ENCODE measurements around the gene CDH3. TPM values are rescaled to one million over a fixed set of nuclear protein-coding genes. Genes with fewer than 3 reads are reported as not detected.
A peak's percentile ranks its signal among the peaks of the same experiment; 100 is the strongest.

CDH3 gene
- total and polyA plus RNA-seq, 2 of the 13 experiments (the other 11 are each of a cell fraction or from before 2014, with no cell fraction given): 0.11 TPM; not detected in 1

DNA sequence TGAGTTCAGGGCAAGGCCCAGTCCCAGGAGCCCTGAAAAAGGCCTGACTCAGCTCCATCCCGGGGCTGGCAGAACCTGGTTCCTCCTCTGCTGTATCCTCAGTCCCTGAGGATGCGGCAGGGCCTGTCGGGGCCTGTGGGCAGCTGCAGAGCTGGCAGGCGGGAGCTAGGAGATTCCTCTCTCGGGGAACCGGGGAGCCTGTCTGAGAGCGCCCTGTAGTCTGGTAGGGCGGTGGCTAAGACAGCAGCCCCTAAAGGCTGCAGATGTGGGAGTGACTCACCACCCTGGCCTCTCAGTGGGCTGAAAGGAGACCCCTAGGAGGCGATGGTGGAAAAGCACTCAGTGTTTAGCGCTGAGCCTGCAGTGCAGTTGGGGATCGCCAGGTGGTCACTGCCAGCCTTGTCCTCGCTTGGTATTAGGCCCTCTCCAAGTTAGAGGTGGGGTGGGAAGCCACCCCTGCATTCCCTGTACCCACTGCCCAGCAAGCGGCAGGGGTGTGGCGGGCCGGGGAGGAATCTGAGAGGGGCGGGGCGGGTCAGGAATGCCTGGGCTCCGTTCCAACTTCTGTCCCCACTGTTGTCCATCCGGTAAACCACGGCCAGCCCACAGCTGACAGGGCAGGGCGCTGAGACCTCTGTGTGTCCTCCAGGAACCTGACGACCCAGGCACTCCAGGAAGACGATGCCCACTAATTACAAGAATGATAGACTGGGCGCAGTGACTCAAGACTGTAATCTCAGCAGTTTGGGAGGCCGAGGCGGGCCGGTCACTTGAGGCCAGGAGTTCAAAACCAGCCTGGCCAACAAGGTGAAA is 62.4 kb downstream of the CDH3 start (continued):
- TF ChIP-seq NCOA2 (CRISPR knock-in tag; IDR thresholded peaks at IDR 0.05) (no peak; the same call in 1 of the 2 replicates), ZNF570 (CRISPR knock-in tag; IDR thresholded peaks at IDR 0.05; ENCODE audit: borderline replicate concordance) (no peak), HDAC6 (IDR thresholded peaks at IDR 0.05; ENCODE audit: low read depth, low read length) (no peak), SAFB2 (CRISPR knock-in tag; IDR thresholded peaks at IDR 0.05; ENCODE audit: borderline replicate concordance, low read depth) (no peak), MAZ (IDR thresholded peaks at IDR 0.05; ENCODE audit: borderline replicate concordance, low read depth, low read length) (peak; percentile 78; the same call in 1 of the 2 replicates), MAZ (CRISPR knock-in tag; IDR thresholded peaks at IDR 0.05; ENCODE audit: low read depth) (no peak), ZNF629 (CRISPR knock-in tag; conservative IDR thresholded peaks at IDR 0.05) (peak; percentile 54; the same call in 1 of the 2 replicates), BORCS8-MEF2B (CRISPR knock-in tag; IDR thresholded peaks at IDR 0.05) (0 out of 2 replicates have a peak, but pooled peaks have one; percentile 30), ZNF101 (CRISPR knock-in tag; IDR thresholded peaks at IDR 0.05; ENCODE audit: borderline replicate concordance, low read depth) (no peak), MYNN (CRISPR knock-in tag; IDR thresholded peaks at IDR 0.05; ENCODE audit: low read depth) (no peak), GABPB1 (CRISPR knock-in tag; IDR thresholded peaks at IDR 0.05) (peak; percentile 63), ZNF331 (CRISPR knock-in tag; IDR thresholded peaks at IDR 0.05) (0 out of 2 replicates have a peak, but pooled peaks have one; percentile 44), ZNF468 (CRISPR knock-in tag; IDR thresholded peaks at IDR 0.05) (no peak), MAFK (conservative IDR thresholded peaks at IDR 0.05 in 1 of 2, IDR thresholded peaks at IDR 0.05 in 1 of 2; ENCODE audit: low read length in 2 of 2) (peak in 1 of 2 experiments; percentile 58), NCOA5 (CRISPR knock-in tag; IDR thresholded peaks at IDR 0.05) (no peak), PLRG1 (conservative IDR thresholded peaks at IDR 0.05) (no peak), CBFB (CRISPR knock-in tag; IDR thresholded peaks at IDR 0.05) (0 out of 2 replicates have a peak, but pooled peaks have one; percentile 18), ZNF282 (IDR thresholded peaks at IDR 0.05; ENCODE audit: partially characterized antibody) (no peak), ZNF264 (CRISPR knock-in tag; IDR thresholded peaks at IDR 0.05) (no peak), ZFP90 (CRISPR knock-in tag; IDR thresholded peaks at IDR 0.05; ENCODE audit: borderline replicate concordance) (no peak), ZNF121 (CRISPR knock-in tag; IDR thresholded peaks at IDR 0.05) (peak; percentile 57; the same call in 1 of the 2 replicates), ZNF792 (CRISPR knock-in tag; IDR thresholded peaks at IDR 0.05) (0 out of 2 replicates have a peak, but pooled peaks have one; percentile 24)
- TF ChIP-seq, protein P1, sequence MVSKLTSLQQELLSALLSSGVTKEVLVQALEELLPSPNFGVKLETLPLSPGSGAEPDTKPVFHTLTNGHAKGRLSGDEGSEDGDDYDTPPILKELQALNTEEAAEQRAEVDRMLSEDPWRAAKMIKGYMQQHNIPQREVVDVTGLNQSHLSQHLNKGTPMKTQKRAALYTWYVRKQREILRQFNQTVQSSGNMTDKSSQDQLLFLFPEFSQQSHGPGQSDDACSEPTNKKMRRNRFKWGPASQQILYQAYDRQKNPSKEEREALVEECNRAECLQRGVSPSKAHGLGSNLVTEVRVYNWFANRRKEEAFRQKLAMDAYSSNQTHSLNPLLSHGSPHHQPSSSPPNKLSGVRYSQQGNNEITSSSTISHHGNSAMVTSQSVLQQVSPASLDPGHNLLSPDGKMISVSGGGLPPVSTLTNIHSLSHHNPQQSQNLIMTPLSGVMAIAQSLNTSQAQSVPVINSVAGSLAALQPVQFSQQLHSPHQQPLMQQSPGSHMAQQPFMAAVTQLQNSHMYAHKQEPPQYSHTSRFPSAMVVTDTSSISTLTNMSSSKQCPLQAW (CRISPR knock-in tag; IDR thresholded peaks at IDR 0.05): peak; percentile 56
- TF ChIP-seq, protein P2, sequence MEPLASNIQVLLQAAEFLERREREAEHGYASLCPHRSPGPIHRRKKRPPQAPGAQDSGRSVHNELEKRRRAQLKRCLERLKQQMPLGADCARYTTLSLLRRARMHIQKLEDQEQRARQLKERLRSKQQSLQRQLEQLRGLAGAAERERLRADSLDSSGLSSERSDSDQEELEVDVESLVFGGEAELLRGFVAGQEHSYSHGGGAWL (CRISPR knock-in tag; IDR thresholded peaks at IDR 0.05): no peak
- TF ChIP-seq, protein P3, sequence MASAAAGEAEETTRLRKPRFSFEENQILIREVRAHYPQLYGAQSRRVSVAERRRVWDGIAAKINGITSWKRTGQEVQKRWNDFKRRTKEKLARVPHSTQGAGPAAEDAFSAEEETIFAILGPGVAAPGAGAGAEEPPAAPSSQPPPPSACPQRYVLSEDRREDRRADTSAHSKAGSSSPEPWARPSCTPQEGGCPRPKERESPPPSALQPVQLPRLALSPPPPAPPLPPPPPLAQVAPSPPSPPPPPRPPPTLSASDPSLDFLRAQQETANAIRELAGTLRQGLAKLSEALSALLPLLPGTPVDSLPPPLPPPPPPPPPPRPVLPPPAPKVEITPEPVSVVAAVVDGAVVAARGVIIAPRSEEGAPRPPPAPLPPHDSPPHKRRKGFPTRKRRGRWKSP (CRISPR knock-in tag; IDR thresholded peaks at IDR 0.05): peak; percentile 59
- TF ChIP-seq, protein P4, sequence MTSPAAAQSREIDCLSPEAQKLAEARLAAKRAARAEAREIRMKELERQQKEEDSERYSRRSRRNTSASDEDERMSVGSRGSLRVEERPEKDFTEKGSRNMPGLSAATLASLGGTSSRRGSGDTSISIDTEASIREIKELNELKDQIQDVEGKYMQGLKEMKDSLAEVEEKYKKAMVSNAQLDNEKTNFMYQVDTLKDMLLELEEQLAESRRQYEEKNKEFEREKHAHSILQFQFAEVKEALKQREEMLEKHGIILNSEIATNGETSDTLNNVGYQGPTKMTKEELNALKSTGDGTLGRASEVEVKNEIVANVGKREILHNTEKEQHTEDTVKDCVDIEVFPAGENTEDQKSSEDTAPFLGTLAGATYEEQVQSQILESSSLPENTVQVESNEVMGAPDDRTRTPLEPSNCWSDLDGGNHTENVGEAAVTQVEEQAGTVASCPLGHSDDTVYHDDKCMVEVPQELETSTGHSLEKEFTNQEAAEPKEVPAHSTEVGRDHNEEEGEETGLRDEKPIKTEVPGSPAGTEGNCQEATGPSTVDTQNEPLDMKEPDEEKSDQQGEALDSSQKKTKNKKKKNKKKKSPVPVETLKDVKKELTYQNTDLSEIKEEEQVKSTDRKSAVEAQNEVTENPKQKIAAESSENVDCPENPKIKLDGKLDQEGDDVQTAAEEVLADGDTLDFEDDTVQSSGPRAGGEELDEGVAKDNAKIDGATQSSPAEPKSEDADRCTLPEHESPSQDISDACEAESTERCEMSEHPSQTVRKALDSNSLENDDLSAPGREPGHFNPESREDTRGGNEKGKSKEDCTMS (CRISPR knock-in tag; conservative IDR thresholded peaks at IDR 0.05): no peak
